Measurements from ENCODE around the gene MAEL. TPM values are rescaled to one million over a fixed set of nuclear protein-coding genes. Genes with fewer than 3 reads are reported as not detected.

Gene MAEL
- polyA plus RNA-seq, 3 donors = not detected

- peaks cover 4 to 6% of the 10 kb centered on the region in 2 donors for H3K4me1 ChIP-seq (ENCODE audit: control insufficient read depth in 1 of 2, insufficient read depth in 2 of 2, low read length in 2 of 2)
- peak overlapping the region in 1 of 7 donors; percentile 0 for H3K27ac Mint-ChIP-seq
- WGBS (ENCODE audit: insufficient coverage) = 93% methylated on average over 10 of the region's 10 CpGs
- DNase-seq = no peak
- H2AFZ ChIP-seq (ENCODE audit: insufficient read depth, low read depth, low read length, poor library complexity, severe bottlenecking) = no peak overlapping the region
- no peaks in the 10 kb centered on the region for H3K79me2 ChIP-seq (ENCODE audit: insufficient read depth, low read length)
- H3K9ac ChIP-seq (ENCODE audit: insufficient read depth, low read length, poor library complexity, severe bottlenecking) = no peak overlapping the region
- H4K20me1 ChIP-seq (ENCODE audit: insufficient read depth, low read length) = no peaks in the 10 kb centered on the region
- no peak overlapping the region for H3K4me3 ChIP-seq (replicated peaks in 1 of 3; ENCODE audit: low read depth in 2 of 3, low read length in 3 of 3)
- no peak overlapping the region for H3K4me2 ChIP-seq (replicated peaks; ENCODE audit: extremely low read depth, low read length, poor library complexity, severe bottlenecking)
- intact Hi-C loops (cut with micrococcal nuclease) = loop anchor here (10.0 kb wide), 4 partner anchors 164 to 634 kb away; partner anchors contain the start of gene POU2F1 (in 1 of the 2)
- no peak overlapping the region for H3K4me3 Mint-ChIP-seq
- no peaks in the 10 kb centered on the region for H3K36me3 ChIP-seq (replicated peaks in 1 of 2; ENCODE audit: control insufficient read depth in 1 of 2, insufficient read depth in 2 of 2, low read length in 2 of 2)
- peaks cover 6% of the 10 kb centered on the region for H3K4me1 Mint-ChIP-seq
- no peak overlapping the region for H3K27ac ChIP-seq (ENCODE audit: low read depth in 1 of 2, low read length in 2 of 2)
- peaks cover 4 to 6% (median 5%) of the 10 kb centered on the region in 3 donors for H3K27me3 Mint-ChIP-seq (ENCODE audit: low read depth in 3 of 3)
- H3K9me3 ChIP-seq (replicated peaks in 1 of 2; ENCODE audit: control insufficient read depth in 1 of 2, insufficient read depth in 1 of 2, low read length in 2 of 2) = no peaks in the 10 kb centered on the region
- H3K36me3 Mint-ChIP-seq = no peaks in the 10 kb centered on the region
- TF ChIP-seq CTCF (IDR thresholded peaks at IDR 0.05) = no peak
- H3K9me3 Mint-ChIP-seq = peaks cover 0 to 2% (median 0%) of the 10 kb centered on the region in 7 donors
- H3K27me3 ChIP-seq (ENCODE audit: control insufficient read depth in 2 of 2, insufficient read depth in 2 of 2, low read length in 2 of 2) = no peaks in the 10 kb centered on the region
Measured at GRCh38 chr1:167060141-167061072, 71.3 kb downstream of the MAEL start.

GRCh38 chr1:167061073-167061464, 72.0 kb downstream of the MAEL start:
- H3K4me1 Mint-ChIP-seq = peaks cover 6% of the 10 kb centered on the region
- no peaks in the 10 kb centered on the region for H3K36me3 Mint-ChIP-seq
- H3K27me3 Mint-ChIP-seq (ENCODE audit: low read depth in 3 of 3) = peaks cover 4 to 6% (median 5%) of the 10 kb centered on the region in 3 donors
- Histone ChIP-seq H3K36me3 (replicated peaks in 1 of 2; ENCODE audit: control insufficient read depth in 1 of 2, insufficient read depth in 2 of 2, low read length in 2 of 2) (no peaks in the 10 kb centered on the region), H4K20me1 (ENCODE audit: insufficient read depth, low read length) (no peaks in the 10 kb centered on the region), H3K27ac (ENCODE audit: low read depth in 1 of 2, low read length in 2 of 2) (no peak overlapping the region), H3K4me1 (ENCODE audit: control insufficient read depth in 1 of 2, insufficient read depth in 2 of 2, low read length in 2 of 2) (peaks cover 4 to 6% of the 10 kb centered on the region in 2 donors), H3K4me2 (replicated peaks; ENCODE audit: extremely low read depth, low read length, poor library complexity, severe bottlenecking) (no peak overlapping the region), H3K27me3 (ENCODE audit: control insufficient read depth in 2 of 2, insufficient read depth in 2 of 2, low read length in 2 of 2) (no peaks in the 10 kb centered on the region), H3K4me3 (replicated peaks in 1 of 3; ENCODE audit: low read depth in 2 of 3, low read length in 3 of 3) (no peak overlapping the region), H2AFZ (ENCODE audit: insufficient read depth, low read depth, low read length, poor library complexity, severe bottlenecking) (no peak overlapping the region), H3K9ac (ENCODE audit: insufficient read depth, low read length, poor library complexity, severe bottlenecking) (no peak overlapping the region), H3K79me2 (ENCODE audit: insufficient read depth, low read length) (no peaks in the 10 kb centered on the region), H3K9me3 (replicated peaks in 1 of 2; ENCODE audit: control insufficient read depth in 1 of 2, insufficient read depth in 1 of 2, low read length in 2 of 2) (no peaks in the 10 kb centered on the region)
- no peak for DNase-seq
- WGBS (ENCODE audit: insufficient coverage) = 91% methylated on average over 2 of the region's 3 CpGs
- peaks cover 0 to 2% (median 0%) of the 10 kb centered on the region in 7 donors for H3K9me3 Mint-ChIP-seq
- no peak for TF ChIP-seq CTCF (IDR thresholded peaks at IDR 0.05)
- H3K27ac Mint-ChIP-seq = no peak overlapping the region
- no peak overlapping the region for H3K4me3 Mint-ChIP-seq
- intact Hi-C loops (cut with micrococcal nuclease) = loop anchor here (10.0 kb wide), 4 partner anchors 164 to 634 kb away; partner anchors contain the start of gene POU2F1 (in 1 of the 2)
